GM19395 (cell line): Measurements from ENCODE around the gene PLEKHG3.

Experiments
- ATAC-seq: cut with Tn5 transposase; IDR thresholded peaks from one replicate; pipeline ENCODE4 v1.9.1; 2021; ENCODE audit warnings: mild to moderate bottlenecking, moderate library complexity; ENCODE audit not compliant: unreplicated experiment

The PLEKHG3 gene

GRCh38 chr14:64762044-64763034 is 58.1 kb downstream of the PLEKHG3 start:
- ATAC-seq: no peak

- no peak for ATAC-seq
These were observed 59.0 kb downstream of the PLEKHG3 start for GRCh38 chr14:64763085-64763782.

GRCh38 chr14:64763801-64764621 is 59.8 kb downstream of the PLEKHG3 start:
- ATAC-seq: no peak

GRCh38 chr14:64764641-64765520 is 60.7 kb downstream of the PLEKHG3 start:
- ATAC-seq: peak; percentile 75

- ATAC-seq: no peak
These were observed 61.6 kb downstream of the PLEKHG3 start for GRCh38 chr14:64765740-64766302.

GRCh38 chr14:64766430-64767151 is 62.4 kb downstream of the PLEKHG3 start:
- no peak for ATAC-seq

- ATAC-seq: no peak
These were observed 63.2 kb downstream of the PLEKHG3 start for GRCh38 chr14:64767215-64767964.

GRCh38 chr14:64768401-64769095 is 64.3 kb downstream of the PLEKHG3 start:
- no peak for ATAC-seq

GRCh38 chr14:64769096-64770020 is 65.1 kb downstream of the PLEKHG3 start:
- no peak for ATAC-seq

GRCh38 chr14:64770751-64771150 is 66.5 kb downstream of the PLEKHG3 start:
- no peak for ATAC-seq

GRCh38 chr14:64771161-64771560 is 66.9 kb downstream of the PLEKHG3 start:
- ATAC-seq: no peak

- ATAC-seq: no peak
These were observed 68.2 kb downstream of the PLEKHG3 start for GRCh38 chr14:64772397-64772950.

GRCh38 chr14:64773046-64773445 is 68.8 kb downstream of the PLEKHG3 start:
- no peak for ATAC-seq

- ATAC-seq: no peak
These were observed 69.4 kb downstream of the PLEKHG3 start for GRCh38 chr14:64773577-64773976.

- no peak for ATAC-seq
These were observed 70.0 kb downstream of the PLEKHG3 start for GRCh38 chr14:64774272-64774671.

GRCh38 chr14:64775081-64775777 is 71.0 kb downstream of the PLEKHG3 start:
- no peak for ATAC-seq
